IMR-90 (cell line): ENCODE data around the gene STARD3. TPM values are rescaled to one million over a fixed set of nuclear protein-coding genes. Genes with fewer than 3 reads are reported as not detected.

Source experiments
- ATAC-seq: fragments of 200-7000 bp; cut with Tn5 transposase; 2 replicates; pipeline ENCODE4 v1.9.1; 2020; ENCODE audit warnings: low read depth, mild to moderate bottlenecking, moderate library complexity
- BruUV-seq: library from RNA; stranded (reverse); fragments of 400-500 nt; replicated peaks from 2 replicates; lab custom pipeline; 2021; lab: Mats Ljungman, UMichigan
- CTCF ChIA-PET: fragments of 300-600 bp; formaldehyde crosslinking; extraction: SDS; loops from one replicate; lab custom pipeline; 2021; ENCODE audit warnings: antibody characterized with exemption; lab: Yijun Ruan, JAX
- POLR2A ChIA-PET: fragments of 300-600 bp; sonication (Branson Sonifier 250); formaldehyde crosslinking; loops from one replicate; lab custom pipeline; 2022; ENCODE audit warnings: antibody characterized with exemption; ENCODE audit not compliant: unreplicated experiment; lab: Charles Lee
- DNase-seq: peaks from one replicate; pipeline ENCODE4 v3.0.0; 2013
- H2AFZ ChIP-seq: replicated peaks from 2 replicates; pipeline ENCODE3; 2013; ENCODE audit warnings: low read length, mild to moderate bottlenecking; ENCODE audit not compliant: poor library complexity
- H2AK5ac ChIP-seq: 2 replicates; pipeline ENCODE4 v1.6.1; 2013; ENCODE audit warnings: low read depth, low read length, inconsistent platforms
- H2AK9ac ChIP-seq: replicated peaks from 2 replicates; pipeline ENCODE3; 2013; ENCODE audit warnings: mild to moderate bottlenecking, low read depth, low read length, moderate library complexity; ENCODE audit not compliant: poor library complexity
- H2BK120ac ChIP-seq: 2 replicates; pipeline ENCODE4 v1.6.1; 2013; ENCODE audit warnings: low read depth, low read length, inconsistent platforms
- H2BK15ac ChIP-seq: 3 replicates; pipeline ENCODE4 v1.6.1; 2013; ENCODE audit warnings: low read depth, low read length, inconsistent platforms
- H2BK20ac ChIP-seq: 2 replicates; pipeline ENCODE4 v1.6.1; 2013; ENCODE audit warnings: low read depth, mild to moderate bottlenecking, inconsistent platforms, low read length, moderate library complexity
- H2BK5ac ChIP-seq: 2 replicates; pipeline ENCODE4 v1.6.1; 2013; ENCODE audit warnings: mild to moderate bottlenecking, low read depth, low read length, inconsistent platforms; ENCODE audit not compliant: poor library complexity, severe bottlenecking
- H3K14ac ChIP-seq: replicated peaks from 2 replicates; pipeline ENCODE4 v1.6.1; 2013; ENCODE audit warnings: low read depth, low read length, inconsistent platforms
- H3K18ac ChIP-seq: 2 replicates; pipeline ENCODE4 v1.6.1; 2013; ENCODE audit warnings: low read depth, low read length, control low read depth
- H3K23ac ChIP-seq: 2 replicates; pipeline ENCODE4 v1.6.1; 2013; ENCODE audit warnings: low read depth, low read length, inconsistent platforms
- H3K27ac ChIP-seq: 2 replicates; pipeline ENCODE4 v1.5.1; 2013; ENCODE audit warnings: mild to moderate bottlenecking, control low read depth, low read length; ENCODE audit not compliant: insufficient read depth
- H3K27me3 ChIP-seq: 2 replicates; pipeline ENCODE4 v1.6.1; 2013; ENCODE audit warnings: low read length; ENCODE audit not compliant: control insufficient read depth, insufficient read depth
- H3K36me3 ChIP-seq: 2 replicates; pipeline ENCODE4 v1.6.1; 2013; ENCODE audit warnings: low read length, mixed read lengths; ENCODE audit not compliant: control insufficient read depth, insufficient read depth
- H3K4ac ChIP-seq: 2 replicates; pipeline ENCODE4 v1.6.1; 2013; ENCODE audit warnings: low read depth, low read length, inconsistent platforms
- H3K4me1 ChIP-seq: 2 replicates; pipeline ENCODE4 v1.6.1; 2013; ENCODE audit warnings: low read length, mixed read lengths; ENCODE audit not compliant: control insufficient read depth, insufficient read depth
- H3K4me2 ChIP-seq: 2 replicates; pipeline ENCODE4 v1.6.1; 2013; ENCODE audit warnings: low read depth, mild to moderate bottlenecking, control low read depth, low read length, moderate library complexity
- H3K4me3 ChIP-seq: 2 replicates; pipeline ENCODE4 v1.5.1; 2013; ENCODE audit warnings: low read depth, mild to moderate bottlenecking, control low read depth, low read length, moderate library complexity; ENCODE audit not compliant: insufficient read depth
- H3K56ac ChIP-seq: 2 replicates; pipeline ENCODE4 v1.6.1; 2013; ENCODE audit warnings: low read length, inconsistent platforms; ENCODE audit not compliant: insufficient read depth; ENCODE audit errors: extremely low read depth
- H3K79me1 ChIP-seq, 2 experiments: 2 replicates each; pipeline ENCODE4 v1.6.1; 2013; ENCODE audit warnings: low read length in 2 of 2, inconsistent platforms in 1 of 2, low read depth in 1 of 2
- H3K9ac ChIP-seq: 2 replicates; pipeline ENCODE4 v1.6.1; 2013; ENCODE audit warnings: low read depth, low read length, control low read depth
- H3K9me1 ChIP-seq: 2 replicates; pipeline ENCODE4 v1.6.1; 2013; ENCODE audit warnings: low read length, inconsistent platforms; ENCODE audit not compliant: insufficient read depth
- H3K9me3 ChIP-seq: 2 replicates; pipeline ENCODE4 v1.6.1; 2013; ENCODE audit warnings: low read length; ENCODE audit not compliant: control insufficient read depth, insufficient read depth
- H4K20me1 ChIP-seq: 2 replicates; pipeline ENCODE4 v1.6.1; 2013; ENCODE audit warnings: low read length, inconsistent platforms; ENCODE audit not compliant: insufficient read depth
- H4K5ac ChIP-seq: 2 replicates; pipeline ENCODE4 v1.6.1; 2013; ENCODE audit warnings: mild to moderate bottlenecking, low read depth, low read length, control low read depth
- H4K8ac ChIP-seq, 2 experiments: 2 replicates each; pipeline ENCODE4 v1.6.1; 2013; ENCODE audit warnings: low read depth in 2 of 2, low read length in 2 of 2, control low read depth in 1 of 2, inconsistent platforms in 1 of 2
- H4K91ac ChIP-seq: 2 replicates; pipeline ENCODE4 v1.6.1; 2013; ENCODE audit warnings: low read depth, low read length, inconsistent platforms; ENCODE audit not compliant: insufficient read depth
- CHD1 ChIP-seq: IDR thresholded peaks from 2 replicates; pipeline ENCODE4 v1.6.1; 2012; ENCODE audit warnings: low read depth, low read length, improper control_type of control experiment
- CTCF ChIP-seq: conservative IDR thresholded peaks from 2 replicates; pipeline ENCODE4 v1.5.1; 2012; ENCODE audit warnings: mild to moderate bottlenecking, low read depth, low read length, improper control_type of control experiment
- MXI1 ChIP-seq: IDR thresholded peaks from 2 replicates; pipeline ENCODE4 v1.6.1; 2012; ENCODE audit warnings: low read depth, mild to moderate bottlenecking, low read length, moderate library complexity, borderline replicate concordance
- NFE2L2 ChIP-seq: fragments of 150-350 bp; IDR thresholded peaks from 2 replicates; pipeline ENCODE4 v1.6.1; 2016; ENCODE audit warnings: low read depth, mild to moderate bottlenecking, low read length
- RFX5 ChIP-seq: IDR thresholded peaks from 2 replicates; pipeline ENCODE4 v1.8.0; 2012; ENCODE audit warnings: low read depth, mild to moderate bottlenecking, low read length, moderate library complexity
- SMC3 ChIP-seq: fragments of 150-350 bp; IDR thresholded peaks from 2 replicates; pipeline ENCODE4 v1.6.1; 2016; ENCODE audit warnings: low read depth, mild to moderate bottlenecking, antibody characterized with exemption, low read length, moderate library complexity
- WGBS, 2 experiments: methylation state at CpG; one replicate each; pipeline versions ENCODE4 v1.1.5 to v1.1.7; 2013; ENCODE audit warnings: missing lambda C conversion rate in 2 of 2; ENCODE audit not compliant: insufficient read length in 1 of 2; ENCODE audit errors: extremely low coverage in 2 of 2; 5-methylcytosine and 5-hydroxymethylcytosine counted together
- dilution Hi-C: fragments of 300-500 bp; cut with HindIII; formaldehyde crosslinking; loops from one replicate; pipeline ENCODE4 v1.14.3; 2018; ENCODE audit warnings: low sequenced_read_pairs; ENCODE audit not compliant: unreplicated experiment
- in situ Hi-C: fragments of 300-500 bp; cut with MboI; formaldehyde crosslinking; loops from 3 replicates; pipeline ENCODE4 v1.14.3; 2019; ENCODE audit warnings: low sequenced_read_pairs, inconsistent platforms, mixed read lengths
- intact Hi-C: fragments of 100-400 bp; cut with micrococcal nuclease; formaldehyde crosslinking; loops from 2 replicates; pipeline ENCODE4 v1.10.0; 2022
- polyA plus RNA-seq, 3 experiments: library from polyadenylated mRNA; depleted of rRNA; stranded (reverse); fragments of >200 nt; gene quantifications; 2 replicates each; pipeline ENCODE4 v1.2.3, GENCODE V29; 2012; ENCODE audit warnings: low replicate concordance in 1 of 3
- total RNA-seq: library from RNA; depleted of rRNA; stranded (reverse); fragments of >200 nt; gene quantifications from 2 replicates; pipeline ENCODE4 v1.2.3, GENCODE V29; 2012
- TF ChIP-seq, protein P1 (sequence below): fragments of 150-350 bp; IDR thresholded peaks from 2 replicates; pipeline ENCODE4 v1.6.1; 2017; ENCODE audit warnings: mild to moderate bottlenecking, antibody characterized with exemption, low read length, low read depth
- TF ChIP-seq, protein P2 (sequence below): fragments of 150-350 bp; IDR thresholded peaks from 2 replicates; pipeline ENCODE4 v1.6.1; 2016; ENCODE audit warnings: low read depth, mild to moderate bottlenecking, low read length, moderate library complexity, borderline replicate concordance

The STARD3 gene
- total and polyA plus RNA-seq, 2 of the 4 experiments (the other 2 are of a cell fraction) = 8.1 to 50.4 TPM

GRCh38 chr17:39605492-39606433 is 31.2 kb upstream of the STARD3 start (continued):
- TF ChIP-seq, protein P1, sequence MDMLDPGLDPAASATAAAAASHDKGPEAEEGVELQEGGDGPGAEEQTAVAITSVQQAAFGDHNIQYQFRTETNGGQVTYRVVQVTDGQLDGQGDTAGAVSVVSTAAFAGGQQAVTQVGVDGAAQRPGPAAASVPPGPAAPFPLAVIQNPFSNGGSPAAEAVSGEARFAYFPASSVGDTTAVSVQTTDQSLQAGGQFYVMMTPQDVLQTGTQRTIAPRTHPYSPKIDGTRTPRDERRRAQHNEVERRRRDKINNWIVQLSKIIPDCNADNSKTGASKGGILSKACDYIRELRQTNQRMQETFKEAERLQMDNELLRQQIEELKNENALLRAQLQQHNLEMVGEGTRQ = no peak

- Histone ChIP-seq H3K9me3 (0 out of 2 replicates have a peak, but pooled peaks cover 2% of the 10 kb centered on the region), H2BK15ac (no peak overlapping the region), H2BK20ac (no peak overlapping the region), H2AFZ (no peak overlapping the region), H3K9ac (no peak overlapping the region), H3K23ac (no peak overlapping the region), H3K4me3 (no peak overlapping the region), H2AK9ac (no peak overlapping the region), H4K20me1 (peaks cover 5% of the 10 kb centered on the region; the same call in 1 of the 2 replicates), H3K18ac (no peak overlapping the region), H3K56ac (no peak overlapping the region), H4K8ac (no peak overlapping the region), H3K36me3 (no peaks in the 10 kb centered on the region), H4K5ac (no peak overlapping the region), H3K4me2 (no peak overlapping the region), H3K14ac (no peak overlapping the region), H3K27me3 (peaks cover 92% of the 10 kb centered on the region), H2BK5ac (no peak overlapping the region), H3K9me1 (no peaks in the 10 kb centered on the region), H3K79me1 (no peaks in the 10 kb centered on the region), H4K91ac (no peak overlapping the region), H3K27ac (no peak overlapping the region), H2AK5ac (no peak overlapping the region), H3K4ac (no peak overlapping the region), H3K4me1 (no peaks in the 10 kb centered on the region; the same call in 1 of the 2 replicates), H2BK120ac (no peak overlapping the region)
- intact Hi-C loops (no loop called here), dilution Hi-C loops (no loop called here), in situ Hi-C loops (no loop called here)
- no peak for ATAC-seq
- ChIA-PET CTCF (no interaction called here), POLR2A (no interaction called here)
- no peak for DNase-seq
- BruUV-seq = no TSS peak
- 4% methylated on average over 11 of the region's 66 CpGs; no CpG with 5 or more reads in 1 of the 2 experiments for WGBS, 2 experiments
- TF ChIP-seq, protein P1 = no peak
- no peak for TF ChIP-seq MXI1
- no peak for TF ChIP-seq CTCF
- TF ChIP-seq SMC3 = no peak
- TF ChIP-seq, protein P2, sequence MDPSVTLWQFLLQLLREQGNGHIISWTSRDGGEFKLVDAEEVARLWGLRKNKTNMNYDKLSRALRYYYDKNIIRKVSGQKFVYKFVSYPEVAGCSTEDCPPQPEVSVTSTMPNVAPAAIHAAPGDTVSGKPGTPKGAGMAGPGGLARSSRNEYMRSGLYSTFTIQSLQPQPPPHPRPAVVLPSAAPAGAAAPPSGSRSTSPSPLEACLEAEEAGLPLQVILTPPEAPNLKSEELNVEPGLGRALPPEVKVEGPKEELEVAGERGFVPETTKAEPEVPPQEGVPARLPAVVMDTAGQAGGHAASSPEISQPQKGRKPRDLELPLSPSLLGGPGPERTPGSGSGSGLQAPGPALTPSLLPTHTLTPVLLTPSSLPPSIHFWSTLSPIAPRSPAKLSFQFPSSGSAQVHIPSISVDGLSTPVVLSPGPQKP = no peak
- TF ChIP-seq NFE2L2 = no peak
- no peak for TF ChIP-seq CHD1
- no peak for TF ChIP-seq RFX5
These were observed 30.4 kb upstream of the STARD3 start for GRCh38 chr17:39606434-39607056.
